HL-60 (cell line): Measurements from ENCODE around the gene SORD.

Experiments
- DNase-seq, 2 experiments: peaks; one replicate each; pipeline ENCODE4 v3.0.0-alpha.2; 2010 to 2020; ENCODE audit warnings: low read depth in 1 of 2, low spot score in 1 of 2
- H3K27ac ChIP-seq: fragments of 250-450 bp; sonication (Bioruptor Pico); replicated peaks from 2 replicates; pipeline ENCODE4 v1.5.1; 2020; ENCODE audit warnings: mild to moderate bottlenecking, moderate library complexity
- H3K27me3 ChIP-seq: fragments of 250-450 bp; sonication (Bioruptor Pico); 2 replicates; pipeline ENCODE4 v1.5.1; 2021; ENCODE audit warnings: mild to moderate bottlenecking, moderate library complexity; ENCODE audit not compliant: insufficient read depth, poor library complexity, severe bottlenecking
- H3K4me3 ChIP-seq: replicated peaks from 2 replicates; pipeline ENCODE4 v1.5.1; 2011; ENCODE audit warnings: mild to moderate bottlenecking, control low read depth, low read length; ENCODE audit not compliant: insufficient read depth
- CTCF ChIP-seq: IDR thresholded peaks from one replicate; pipeline ENCODE4 v1.5.1; 2011; ENCODE audit warnings: low read length, control low read depth, inconsistent platforms; ENCODE audit not compliant: insufficient read depth
- GABPA ChIP-seq: IDR thresholded peaks from 2 replicates; pipeline ENCODE4 v1.6.1; 2012; ENCODE audit warnings: low read depth
- POLR2AphosphoS5 ChIP-seq: IDR thresholded peaks from 2 replicates; pipeline ENCODE4 v1.6.1; 2012; ENCODE audit warnings: low read depth
- REST ChIP-seq: IDR thresholded peaks from 2 replicates; pipeline ENCODE4 v1.6.1; 2012; ENCODE audit warnings: low read depth; ENCODE audit not compliant: insufficient replicate concordance
- SPI1 ChIP-seq: IDR thresholded peaks from 2 replicates; pipeline ENCODE4 v1.6.1; 2012; ENCODE audit warnings: low read depth, mild to moderate bottlenecking, borderline replicate concordance

Gene SORD

GRCh38 chr15:45116482-45117307, 93.7 kb downstream of the SORD start:
- no peak overlapping the region for H3K4me3 ChIP-seq
- peaks cover 63% of the 10 kb centered on the region for H3K27me3 ChIP-seq
- no peak for TF ChIP-seq SPI1
- no peak for TF ChIP-seq GABPA
- TF ChIP-seq REST, result no peak
- no peak for TF ChIP-seq CTCF
- no peak for TF ChIP-seq POLR2AphosphoS5

GRCh38 chr15:45117308-45118130, 94.5 kb downstream of the SORD start:
- no peak overlapping the region for H3K4me3 ChIP-seq
- no peak for DNase-seq
- no peak overlapping the region for H3K27ac ChIP-seq
- H3K27me3 ChIP-seq, result peaks cover 59% of the 10 kb centered on the region
- TF ChIP-seq SPI1 (no peak), POLR2AphosphoS5 (no peak), CTCF (no peak), REST (no peak), GABPA (no peak)

More at GRCh38 chr15:45116482-45117307, 93.7 kb downstream of the SORD start:
- no peak overlapping the region for H3K27ac ChIP-seq
- DNase-seq, result no peak

GRCh38 chr15:45118131-45118588, 95.2 kb downstream of the SORD start:
- peak; percentile 52 to 87 for DNase-seq
- TF ChIP-seq REST (no peak), CTCF (peak; percentile 99)
- Histone ChIP-seq H3K4me3 (no peak overlapping the region), H3K27me3 (peaks cover 53% of the 10 kb centered on the region), H3K27ac (no peak overlapping the region)
